DMS53 treated with DMSO at 0.1 percent for 48 hours (cell line): ENCODE measurements around the gene HOXB3.
"Not testable (repeated sequence)": the region's sequence is repeated elsewhere in the genome, so short reads cannot be mapped to it uniquely, and the experiment has no call there.

Experiments
- DNase-seq: peaks from one replicate; lab custom pipeline; 2025; ENCODE audit not compliant: unreplicated experiment; lab: John Stamatoyannopoulos, UW

The HOXB3 gene

DNA sequence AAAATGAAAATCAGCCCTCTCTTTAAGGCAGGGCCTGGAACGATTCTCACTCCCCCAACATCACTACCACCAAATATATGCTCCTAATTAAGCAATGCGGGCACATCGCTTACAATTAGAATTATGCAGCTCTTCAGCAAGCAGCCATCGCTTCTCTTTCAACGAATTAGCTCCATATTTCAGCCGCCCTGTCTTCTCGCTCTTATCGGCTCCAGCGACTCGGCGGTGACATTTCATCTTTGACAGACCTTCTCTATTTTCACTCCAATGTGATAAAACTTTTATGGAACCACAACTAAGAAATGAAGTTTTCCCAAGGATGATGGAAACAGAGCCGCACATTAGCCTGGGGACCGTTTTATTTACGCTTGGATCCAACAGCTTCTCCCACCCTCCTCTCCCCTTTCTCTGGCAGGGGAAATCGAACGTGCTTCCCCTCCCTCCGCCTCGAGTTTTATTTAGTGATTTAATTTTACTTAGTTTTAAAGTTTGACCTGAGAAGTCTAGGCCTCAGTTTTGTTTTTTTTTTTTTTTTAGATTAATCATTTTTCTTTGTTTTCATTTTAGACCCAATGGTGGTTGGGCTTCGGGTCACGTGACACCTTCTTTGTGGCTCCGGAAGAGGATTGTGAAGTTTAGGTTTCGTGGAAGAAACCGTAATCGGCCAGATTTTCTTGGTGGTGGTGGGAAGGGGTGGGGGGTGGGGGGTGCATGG lies 42.1 kb downstream of the HOXB3 start:
- DNase-seq, result no peak

GRCh38 chr17:48546924-48547807 lies 42.9 kb downstream of the HOXB3 start:
- DNase-seq, result no peak

- no peak for DNase-seq
Measured at GRCh38 chr17:48546137-48546923, 43.7 kb downstream of the HOXB3 start.

- DNase-seq, result no peak
Measured at GRCh38 chr17:48545539-48545938, 44.5 kb downstream of the HOXB3 start.

DNA sequence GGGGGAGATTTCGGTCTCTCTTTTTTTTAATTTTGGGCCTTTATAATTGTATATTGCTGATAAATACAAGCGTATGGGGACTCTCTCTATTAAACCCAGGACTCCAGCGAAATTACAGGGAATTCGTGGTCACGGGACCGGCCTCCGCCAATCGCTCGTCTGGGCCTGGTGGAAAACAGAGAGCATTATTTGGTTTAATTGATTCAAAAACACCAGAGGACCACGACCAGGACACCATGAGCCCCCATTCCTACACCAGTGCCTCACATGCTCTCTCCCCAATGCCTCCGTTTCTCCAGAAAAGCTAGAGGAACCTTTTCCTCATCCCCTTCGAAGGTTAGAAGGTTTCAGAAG lies 45.0 kb downstream of the HOXB3 start, which contains the start of gene HOXB2:
TSS of gene HOXB2 (minus strand) at position 88 of the 354 bp plus-strand sequence. CDS start 198 bp downstream, outside the sequence.
- DNase-seq, result no peak

GRCh38 chr17:48544349-48545021 lies 45.6 kb downstream of the HOXB3 start:
- DNase-seq, result no peak

- no peak for DNase-seq
Measured at GRCh38 chr17:48543854-48544348, 46.1 kb downstream of the HOXB3 start.

GRCh38 chr17:48543107-48543853 lies 46.8 kb downstream of the HOXB3 start:
- DNase-seq, result no peak

DNA sequence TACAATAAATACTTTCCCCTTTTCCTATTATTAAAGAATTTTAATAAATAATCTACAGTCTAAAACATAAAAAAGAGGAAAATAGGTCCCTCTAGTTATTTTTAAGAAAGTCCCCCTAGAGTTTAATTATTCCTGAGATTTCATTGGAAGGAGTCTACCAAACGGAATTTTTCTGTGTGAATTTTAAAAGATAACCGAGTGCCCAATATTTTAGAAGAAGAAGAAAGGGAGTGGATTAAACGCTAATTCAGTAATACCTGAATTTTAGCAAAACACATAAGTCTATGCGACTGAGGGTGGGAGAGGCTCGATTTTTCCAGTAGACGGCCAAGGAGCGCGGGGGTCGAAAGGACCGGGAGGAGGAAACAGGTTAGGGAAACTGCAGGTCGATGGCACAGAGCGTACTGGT lies 47.3 kb downstream of the HOXB3 start:
- no peak for DNase-seq

GRCh38 chr17:48542114-48542656 lies 47.9 kb downstream of the HOXB3 start:
- no peak for DNase-seq

- no peak for DNase-seq
Measured at GRCh38 chr17:48541577-48542113, 48.4 kb downstream of the HOXB3 start.

DNA sequence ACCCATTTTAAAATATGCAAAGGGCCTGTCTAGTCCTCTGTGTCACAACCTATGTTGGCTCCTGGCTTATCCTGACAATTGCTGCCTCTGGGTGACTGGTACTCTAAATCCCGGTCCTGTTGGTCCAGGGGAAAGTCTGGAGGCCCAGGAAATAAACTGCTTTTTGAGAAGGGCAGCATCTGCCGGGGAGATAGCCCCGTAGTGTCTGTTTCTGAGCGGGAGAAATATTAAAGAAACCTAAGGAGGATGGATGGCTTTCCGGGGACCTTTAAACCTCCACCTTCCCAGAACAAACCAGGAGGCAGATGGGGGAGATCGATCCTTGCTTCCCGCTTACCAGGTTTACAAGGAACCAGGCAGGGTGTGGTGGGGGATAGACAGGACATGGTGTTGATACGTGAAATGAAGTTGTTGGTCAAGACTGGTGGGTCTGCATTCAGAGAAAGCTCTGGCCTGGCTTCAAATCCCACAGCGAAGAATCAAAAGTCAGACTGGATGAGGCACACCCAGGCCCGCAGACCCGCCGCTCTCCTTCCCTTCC lies 48.9 kb downstream of the HOXB3 start:
- no peak for DNase-seq

DNA sequence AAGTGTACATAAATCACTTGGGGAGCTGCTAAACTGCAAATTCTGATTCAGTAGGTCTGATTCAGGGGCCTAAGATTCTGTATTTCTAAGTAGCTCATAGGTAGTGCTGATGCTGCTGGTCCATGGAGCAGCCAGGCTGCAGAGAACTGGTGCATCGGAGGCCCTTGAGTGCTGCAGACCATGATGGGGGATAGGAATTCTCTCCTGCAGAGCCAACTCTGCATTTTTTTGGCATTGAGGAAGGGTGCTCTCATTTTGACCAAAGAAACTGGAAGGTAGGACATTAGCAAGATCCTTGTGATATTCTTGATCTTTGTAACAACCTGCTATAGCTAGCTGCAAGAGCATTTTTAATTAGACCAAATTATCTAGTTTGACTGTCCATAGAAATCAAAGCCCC lies 49.8 kb downstream of the HOXB3 start:
- no peak for DNase-seq

GRCh38 chr17:48539177-48539576 lies 50.9 kb downstream of the HOXB3 start:
- no peak for DNase-seq

- no peak for DNase-seq
Measured at GRCh38 chr17:48537316-48537715, 52.7 kb downstream of the HOXB3 start.

DNA sequence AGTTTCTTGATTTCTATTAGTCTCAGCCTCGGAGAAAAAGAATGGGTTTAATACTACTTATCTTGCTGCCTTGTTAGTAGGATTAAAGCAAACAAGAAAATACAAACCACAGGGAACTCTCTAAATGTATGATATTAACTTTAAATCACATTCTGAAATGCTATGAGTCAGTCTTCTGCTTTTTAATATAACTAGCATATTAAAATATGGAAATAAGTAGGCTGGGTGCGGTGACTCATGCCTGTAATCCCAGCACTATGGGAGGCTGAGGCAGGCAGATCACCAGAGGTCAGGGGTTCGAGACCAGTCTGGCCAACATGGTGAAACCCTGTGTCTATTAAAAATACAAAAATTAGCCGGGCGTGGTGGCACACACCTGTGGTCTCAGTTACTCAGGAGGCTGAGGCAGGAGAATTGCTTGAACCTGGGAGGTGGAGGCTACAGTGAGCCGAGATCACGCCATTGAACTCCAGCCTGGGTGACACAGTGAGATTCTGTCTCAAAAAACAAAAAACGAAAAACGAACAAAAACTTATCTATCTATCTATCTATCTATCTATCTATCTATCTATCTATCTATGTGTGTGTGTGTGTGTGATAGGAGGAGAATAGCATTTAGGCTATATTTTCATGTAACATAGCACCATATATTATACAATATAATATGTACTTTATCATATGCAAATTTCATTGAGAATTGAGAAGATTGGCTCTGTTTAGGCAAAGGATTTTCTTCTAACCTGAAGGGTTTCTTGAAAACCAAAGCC lies 54.1 kb downstream of the HOXB3 start:
- DNase-seq, result not testable (repeated sequence)

DNA sequence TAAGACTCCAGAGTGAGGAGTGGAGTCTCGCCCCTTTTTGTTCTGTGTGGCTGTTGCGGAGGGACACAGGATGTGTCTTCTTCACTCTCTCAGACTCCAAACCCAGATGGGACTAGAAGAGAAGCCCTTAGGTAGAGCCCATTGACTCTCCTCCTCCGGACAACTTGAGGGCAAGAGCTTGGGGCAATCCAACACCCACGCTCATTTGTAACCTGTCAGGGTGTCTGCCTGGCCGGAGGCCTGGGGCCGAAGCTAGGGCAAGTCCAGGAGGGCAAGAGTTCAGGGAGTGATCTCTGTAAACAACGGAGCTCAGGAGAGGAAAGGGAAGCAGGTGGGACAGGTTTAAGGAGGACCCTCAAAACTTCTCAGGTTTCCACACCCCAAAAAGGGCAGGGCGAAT lies 57.8 kb downstream of the HOXB3 start:
- no peak for DNase-seq

DNA sequence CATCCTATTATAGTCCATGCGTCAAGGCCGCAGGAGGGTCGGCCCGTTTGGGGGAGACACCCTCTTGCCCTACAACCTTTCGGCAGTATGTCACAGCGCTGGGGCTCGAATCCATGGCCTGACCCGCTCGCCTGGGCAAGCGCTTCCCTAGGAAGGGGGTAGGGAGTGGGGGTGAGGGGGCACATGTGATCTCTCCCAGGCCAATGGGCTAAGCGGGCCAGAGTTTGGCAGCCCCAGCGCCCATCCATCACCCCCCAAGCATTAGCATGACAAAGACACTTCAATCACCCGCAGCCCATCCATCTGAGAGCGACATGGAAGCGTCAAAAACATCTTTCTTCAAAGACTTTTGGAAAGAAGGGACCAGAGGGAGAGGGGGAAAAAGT lies 59.2 kb downstream of the HOXB3 start, which contains the start of gene HOXB1:
TSS of gene HOXB1 (minus strand) at position 125 of the 386 bp plus-strand sequence. CDS start at position 18, 107 bp downstream.
- DNase-seq, result no peak
